HG02571 (cell line): Measurements from ENCODE around the gene ZNF442.
"Not testable (repeated sequence)": the region's sequence is repeated elsewhere in the genome, so short reads cannot be mapped to it uniquely, and the experiment has no call there.

Source experiments
- ATAC-seq: cut with Tn5 transposase; IDR thresholded peaks from one replicate; pipeline ENCODE4 v1.9.1; 2021; ENCODE audit warnings: mild to moderate bottlenecking, moderate library complexity; ENCODE audit not compliant: unreplicated experiment

The ZNF442 gene

GRCh38 chr19:12365236-12366162, at the start of gene ZNF442:
Gene ZNF442, minus strand, starts transcription at chr19:12365683. Its CDS starts 2,052 bp downstream, at chr19:12363631.
- ATAC-seq = peak; percentile 91

DNA sequence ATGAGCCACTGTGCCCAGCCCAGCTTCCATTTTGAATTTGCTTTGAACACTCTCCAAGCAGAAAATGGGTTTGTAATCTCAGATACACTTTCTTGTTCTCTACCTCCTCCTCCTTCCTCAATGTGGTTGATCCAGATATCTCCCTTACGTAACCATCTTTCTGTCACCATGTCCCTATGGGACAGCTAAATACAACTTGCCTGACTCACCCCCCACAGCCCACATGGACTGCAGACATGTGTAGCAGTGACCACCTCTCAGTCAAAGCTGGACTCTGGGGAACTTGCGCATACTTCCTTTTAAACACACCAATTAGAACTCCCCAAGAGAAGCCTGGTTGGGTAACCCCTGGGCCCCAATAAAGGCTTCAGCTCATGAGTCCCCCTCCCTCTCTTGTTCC, 46.4 kb upstream of the ZNF442 start:
- no peak for ATAC-seq

DNA sequence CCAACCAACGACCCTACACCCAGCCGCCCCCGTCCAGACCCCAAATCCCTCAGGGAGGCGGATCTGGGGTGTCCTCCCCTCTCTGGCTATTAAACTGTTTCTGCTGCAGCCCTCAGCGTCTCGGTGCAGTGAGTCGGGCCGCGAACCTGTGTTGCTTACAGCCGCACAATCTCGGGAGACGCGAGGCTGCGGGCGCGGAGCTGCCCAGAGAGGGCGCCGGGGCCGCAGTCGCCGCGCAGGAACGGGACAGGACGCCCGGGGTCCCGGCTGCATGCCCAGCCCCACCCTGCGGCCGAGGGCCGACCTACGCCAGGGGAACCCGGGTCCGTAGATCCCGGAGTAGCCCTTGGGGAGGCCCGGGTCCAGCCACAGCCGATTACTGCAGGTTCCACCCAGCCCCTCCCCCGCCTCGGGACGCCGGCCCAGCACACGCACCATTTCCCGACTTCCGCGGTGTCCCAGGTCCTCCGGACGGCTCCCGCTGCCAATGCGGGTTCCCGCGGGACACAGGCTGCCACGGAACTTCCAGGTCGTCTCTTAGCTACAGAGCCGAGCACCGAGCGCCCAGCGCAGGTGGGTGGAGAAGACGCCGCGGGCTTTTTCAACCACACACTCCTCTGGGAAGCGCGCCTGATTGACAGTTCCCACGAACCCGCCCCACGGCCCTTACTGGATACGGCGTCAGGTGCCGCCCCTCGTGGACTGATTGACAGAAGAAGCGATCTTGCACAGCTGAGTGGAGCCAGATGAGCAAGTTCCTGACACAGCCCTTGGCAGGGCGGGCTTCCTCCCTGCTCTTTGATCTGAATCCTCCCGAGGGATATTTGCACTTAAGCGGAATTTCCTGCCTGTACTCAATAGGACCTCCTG, 35.4 kb upstream of the ZNF442 start, which contains the start of gene ZNF799:
Gene ZNF799 (minus strand): TSS at position 639 of the 870 bp plus-strand sequence. CDS start 201 bp downstream, at position 438.
- ATAC-seq = peak; percentile 93

DNA sequence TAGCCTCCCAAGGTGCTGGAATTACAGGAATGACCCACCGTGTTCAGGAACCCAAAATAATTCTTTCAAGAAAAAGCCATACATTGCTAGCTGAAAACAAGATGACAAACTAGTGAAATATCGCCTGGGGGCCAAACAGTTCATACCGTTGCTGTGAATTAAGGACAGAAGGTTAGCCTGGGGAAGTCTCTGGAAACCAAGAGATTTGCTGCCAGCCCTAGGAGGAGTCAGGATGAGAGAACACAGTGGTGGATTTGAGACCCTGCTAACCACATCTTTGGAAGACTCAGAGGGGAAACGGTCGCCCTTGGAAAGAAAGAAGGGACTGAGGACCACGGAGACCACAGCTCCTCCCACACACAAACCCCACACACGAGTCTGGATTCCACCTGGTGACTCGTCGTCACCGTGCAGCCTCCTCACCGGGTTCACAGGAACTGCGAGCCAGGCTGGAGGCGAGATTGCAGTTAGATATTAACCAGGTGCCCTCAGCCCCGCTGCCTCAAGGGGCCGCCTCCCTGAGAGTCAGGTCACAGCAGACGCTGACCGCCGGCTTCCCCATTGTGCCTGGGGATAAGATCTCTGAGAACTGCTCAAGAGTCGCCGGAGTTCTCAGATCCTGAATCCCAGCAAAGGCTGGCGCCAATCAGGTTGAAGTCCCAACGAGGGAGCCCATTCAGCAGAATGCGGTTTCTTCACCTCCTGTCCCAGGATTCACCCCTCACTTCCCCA, 34.6 kb upstream of the ZNF442 start:
- ATAC-seq = peak; percentile 18

- ATAC-seq = not testable (repeated sequence)
These were observed 25.7 kb upstream of the ZNF442 start for GRCh38 chr19:12391148-12391547.

DNA sequence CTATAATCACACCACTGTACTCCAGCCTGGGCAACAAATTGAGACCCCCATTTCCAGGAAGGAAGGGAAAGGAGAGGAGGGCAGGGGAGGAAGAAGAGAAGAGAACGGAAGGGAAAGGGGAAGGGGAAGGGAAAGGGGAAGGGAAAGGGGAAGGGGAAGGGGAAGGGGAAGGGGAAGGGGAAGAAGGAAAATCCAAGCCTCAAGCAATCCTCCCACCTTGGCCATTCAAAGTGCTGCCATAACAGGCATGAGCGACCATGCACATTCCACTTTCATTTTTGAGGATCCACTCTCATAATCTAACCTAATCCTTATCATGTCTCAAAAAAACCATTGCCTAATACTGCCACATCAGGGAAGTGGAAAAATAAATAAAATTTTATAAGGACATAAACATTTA, 20.9 kb upstream of the ZNF442 start:
- ATAC-seq = not testable (repeated sequence)

GRCh38 chr19:12380444-12380737, 14.9 kb upstream of the ZNF442 start:
- no peak for ATAC-seq

GRCh38 chr19:12379732-12380443, 14.4 kb upstream of the ZNF442 start:
- ATAC-seq = no peak

- ATAC-seq = no peak
These were observed 8.5 kb upstream of the ZNF442 start for GRCh38 chr19:12374026-12374425.

DNA sequence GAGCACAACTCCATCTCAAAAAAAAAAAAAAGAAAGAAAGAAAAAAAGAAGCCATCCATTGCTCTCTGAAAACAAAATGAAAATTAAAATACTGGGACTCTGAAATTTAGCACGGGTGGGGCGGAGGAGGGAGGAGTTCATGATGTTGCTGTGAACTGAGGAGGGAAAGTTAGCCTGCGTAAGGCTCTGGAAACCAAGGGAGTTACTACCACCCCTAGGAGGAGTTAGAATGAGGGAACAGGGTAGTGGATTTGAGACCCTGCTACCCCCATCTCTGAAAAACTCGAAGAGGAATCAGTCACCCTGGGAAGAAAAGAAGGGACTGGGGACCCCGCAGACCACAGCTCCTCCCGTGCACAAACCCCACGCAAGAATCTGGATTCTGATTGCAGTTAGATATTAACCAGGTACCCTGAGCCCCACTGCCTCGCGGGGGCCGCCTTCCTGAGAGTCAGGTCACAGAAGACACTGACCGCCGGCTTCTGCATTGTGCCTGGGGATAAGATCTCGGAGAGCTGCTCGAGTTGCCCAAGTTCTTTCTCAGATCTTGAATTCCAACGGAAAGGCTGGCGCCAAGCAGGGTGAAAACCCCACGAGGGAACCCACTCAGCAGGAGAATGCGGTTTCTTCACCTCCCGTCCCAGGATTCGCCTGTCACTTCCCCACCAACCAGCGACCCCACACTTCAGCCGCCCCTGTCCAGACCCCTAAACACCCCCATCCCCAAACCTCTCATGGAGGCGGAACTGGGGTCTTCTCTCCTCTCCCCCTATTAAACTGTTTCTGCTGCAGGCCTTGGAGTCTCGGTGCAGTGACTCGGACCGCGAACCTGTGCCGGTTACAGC, 870 bp downstream of the ZNF442 start:
- ATAC-seq = no peak

DNA sequence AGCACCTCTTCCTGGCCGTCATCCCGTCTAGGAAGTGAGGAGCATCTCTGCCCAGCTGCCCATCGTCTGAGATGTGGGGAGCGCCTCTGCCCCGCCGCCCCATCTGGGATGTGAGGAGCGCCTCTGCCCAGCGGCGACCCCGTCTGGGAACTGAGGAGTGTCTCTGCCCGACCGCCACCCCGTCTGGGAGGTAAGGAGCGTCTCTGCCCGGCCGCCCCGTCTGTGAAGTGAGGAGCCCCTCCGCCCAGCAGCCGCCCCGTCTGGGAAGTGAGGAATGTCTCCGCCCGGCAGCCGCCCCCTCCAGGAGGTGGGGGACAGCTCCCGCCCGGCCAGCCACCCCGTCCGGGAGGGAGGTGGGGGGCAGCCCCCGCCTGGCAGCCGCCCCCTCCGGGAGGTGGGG, 3.2 kb downstream of the ZNF442 start:
- not testable (repeated sequence) for ATAC-seq

GRCh38 chr19:12353375-12353774, 12.1 kb downstream of the ZNF442 start:
- no peak for ATAC-seq

DNA sequence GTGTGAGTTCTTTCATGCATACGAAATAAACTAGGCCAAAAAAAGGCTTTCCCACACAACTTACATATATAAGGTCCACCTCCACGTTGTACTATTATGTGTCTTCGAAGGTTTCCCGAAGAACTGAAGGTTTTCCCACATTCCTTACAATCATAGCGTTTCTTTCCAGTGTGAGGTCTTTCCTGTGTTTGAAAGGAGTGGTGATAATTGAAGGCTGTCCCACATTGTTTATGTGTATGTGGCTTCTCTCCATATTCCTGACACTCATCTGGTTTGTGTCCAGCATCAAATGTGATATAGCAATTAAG, 14.6 kb downstream of the ZNF442 start:
- no peak for ATAC-seq

- ATAC-seq = no peak
These were observed 15.1 kb downstream of the ZNF442 start for GRCh38 chr19:12350185-12350889.

DNA sequence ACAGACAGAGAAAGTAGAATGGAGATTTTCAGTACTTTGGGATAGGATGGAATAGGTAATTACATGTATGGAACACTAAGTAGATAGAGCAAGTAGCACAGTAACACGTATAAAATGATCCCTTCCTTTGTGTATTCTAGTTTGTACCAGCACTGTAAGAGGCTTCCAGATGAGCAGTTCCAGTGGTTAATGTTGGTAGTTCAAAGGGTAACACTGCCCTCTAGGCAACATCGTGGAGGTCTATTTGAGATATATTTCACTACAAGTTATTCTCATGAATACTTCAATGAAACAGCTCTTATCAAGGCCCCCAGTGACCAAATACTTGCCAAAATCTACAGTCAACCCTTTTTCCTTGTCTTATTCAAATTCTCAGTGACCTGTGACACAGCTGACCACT, 18.6 kb downstream of the ZNF442 start:
- ATAC-seq = no peak

- ATAC-seq = no peak
These were observed 20.3 kb downstream of the ZNF442 start for GRCh38 chr19:12345197-12345596.

GRCh38 chr19:12333162-12334159, 32.0 kb downstream of the ZNF442 start, which contains the start of gene ZNF563:
Gene ZNF563, minus strand, starts transcription at chr19:12333633. Its CDS starts 151 bp downstream, at chr19:12333482.
- ATAC-seq = peak; percentile 88
